ENCODE measurements around the gene PSMC4. TPM values are rescaled to one million over a fixed set of nuclear protein-coding genes. Genes with fewer than 3 reads are reported as not detected.

PSMC4 gene
- total and polyA plus RNA-seq, 2 experiments from 2014 or later, result 101 to 126 TPM

- no peak for TF ChIP-seq CTCF (IDR thresholded peaks at IDR 0.05; ENCODE audit: low read depth, low read length)
- H3K4me3 ChIP-seq, result no peak overlapping the region
- no peak overlapping the region for H3K27ac ChIP-seq
- no peaks in the 10 kb centered on the region for H3K36me3 ChIP-seq
- H3K27me3 ChIP-seq, result peaks cover 5% of the 10 kb centered on the region
- no peak for DNase-seq (ENCODE audit: low read depth in 1 of 2, low spot score in 1 of 2)
- no peaks in the 10 kb centered on the region for H3K4me1 ChIP-seq (ENCODE audit: low read depth)
- H3K9me3 ChIP-seq (ENCODE audit: low read depth), result no peaks in the 10 kb centered on the region
Observed at GRCh38 chr19:39935364-39935661, 35.7 kb upstream of the PSMC4 start.

GRCh38 chr19:39936020-39936419, 34.9 kb upstream of the PSMC4 start:
- H3K27me3 ChIP-seq, result peaks cover 5% of the 10 kb centered on the region
- no peak for TF ChIP-seq CTCF (IDR thresholded peaks at IDR 0.05; ENCODE audit: low read depth, low read length)
- H3K27ac ChIP-seq, result no peak overlapping the region
- no peak overlapping the region for H3K4me3 ChIP-seq
- no peaks in the 10 kb centered on the region for H3K4me1 ChIP-seq (ENCODE audit: low read depth)
- H3K9me3 ChIP-seq (ENCODE audit: low read depth), result no peaks in the 10 kb centered on the region
- no peak for DNase-seq (ENCODE audit: low read depth in 1 of 2, low spot score in 1 of 2)
- H3K36me3 ChIP-seq, result no peaks in the 10 kb centered on the region

- no peak for DNase-seq (ENCODE audit: low read depth in 1 of 2, low spot score in 1 of 2)
- Histone ChIP-seq H3K36me3 (no peaks in the 10 kb centered on the region), H3K27ac (no peak overlapping the region), H3K4me3 (no peak overlapping the region), H3K4me1 (ENCODE audit: low read depth) (no peaks in the 10 kb centered on the region), H3K27me3 (peaks cover 5% of the 10 kb centered on the region), H3K9me3 (ENCODE audit: low read depth) (no peaks in the 10 kb centered on the region)
- TF ChIP-seq CTCF (IDR thresholded peaks at IDR 0.05; ENCODE audit: low read depth, low read length), result no peak
Observed at GRCh38 chr19:39936622-39937021, 34.3 kb upstream of the PSMC4 start.

- H3K4me1 ChIP-seq (ENCODE audit: low read depth), result no peaks in the 10 kb centered on the region
- no peak for DNase-seq (ENCODE audit: low read depth in 1 of 2, low spot score in 1 of 2)
- H3K27ac ChIP-seq, result no peak overlapping the region
- no peaks in the 10 kb centered on the region for H3K36me3 ChIP-seq
- H3K9me3 ChIP-seq (ENCODE audit: low read depth), result no peaks in the 10 kb centered on the region
- peaks cover 5% of the 10 kb centered on the region for H3K27me3 ChIP-seq
- TF ChIP-seq CTCF (IDR thresholded peaks at IDR 0.05; ENCODE audit: low read depth, low read length), result no peak
- no peak overlapping the region for H3K4me3 ChIP-seq
Observed at GRCh38 chr19:39937094-39937720, 33.8 kb upstream of the PSMC4 start.

- Histone ChIP-seq H3K36me3 (no peaks in the 10 kb centered on the region), H3K4me1 (ENCODE audit: low read depth) (no peaks in the 10 kb centered on the region), H3K27me3 (peaks cover 5% of the 10 kb centered on the region), H3K9me3 (ENCODE audit: low read depth) (no peaks in the 10 kb centered on the region), H3K4me3 (no peak overlapping the region), H3K27ac (no peak overlapping the region)
- no peak for TF ChIP-seq CTCF (IDR thresholded peaks at IDR 0.05; ENCODE audit: low read depth, low read length)
- no peak for DNase-seq (ENCODE audit: low read depth in 1 of 2, low spot score in 1 of 2)
Observed at GRCh38 chr19:39937787-39938186, 33.2 kb upstream of the PSMC4 start.

GRCh38 chr19:39939556-39939955, 31.4 kb upstream of the PSMC4 start:
- no peak for DNase-seq (ENCODE audit: low read depth in 1 of 2, low spot score in 1 of 2)
- no peak for TF ChIP-seq CTCF (IDR thresholded peaks at IDR 0.05; ENCODE audit: low read depth, low read length)

More at GRCh38 chr19:39939556-39939955, 31.4 kb upstream of the PSMC4 start:
- no peaks in the 10 kb centered on the region for H3K36me3 ChIP-seq
- H3K27me3 ChIP-seq, result peaks cover 4% of the 10 kb centered on the region
- no peaks in the 10 kb centered on the region for H3K4me1 ChIP-seq (ENCODE audit: low read depth)
- H3K27ac ChIP-seq, result no peak overlapping the region
- no peaks in the 10 kb centered on the region for H3K9me3 ChIP-seq (ENCODE audit: low read depth)
- H3K4me3 ChIP-seq, result no peak overlapping the region

Data from cardiac muscle cell (in vitro differentiated cells and primary cell).